ENCODE measurements around the gene CD96. TPM values are rescaled to one million over a fixed set of nuclear protein-coding genes. Genes with fewer than 3 reads are reported as not detected.
A peak's percentile ranks its signal among the peaks of the same experiment; 100 is the strongest.

Gene CD96
- total RNA-seq, 1 experiment from 2014 or later, result 0.13 TPM

- Histone ChIP-seq H3K27ac (no peak overlapping the region), H3K9me3 (replicated peaks) (no peaks in the 10 kb centered on the region), H3K36me3 (no peaks in the 10 kb centered on the region), H3K27me3 (replicated peaks) (no peaks in the 10 kb centered on the region), H3K4me3 (no peak overlapping the region), H3K4me1 (replicated peaks) (peaks cover 24% of the 10 kb centered on the region)
- no peak for DNase-seq (ENCODE audit: low read depth in 1 of 2, low spot score in 2 of 2)
Measured at GRCh38 chr3:111691293-111691909, 149.4 kb downstream of the CD96 start.

- no peak for DNase-seq (ENCODE audit: low read depth in 1 of 2, low spot score in 2 of 2)
- Histone ChIP-seq H3K27me3 (replicated peaks) (no peaks in the 10 kb centered on the region), H3K27ac (no peak overlapping the region)
Measured at GRCh38 chr3:111692593-111693552, 150.9 kb downstream of the CD96 start.

GRCh38 chr3:111694471-111694870, 152.5 kb downstream of the CD96 start:
- Histone ChIP-seq H3K4me1 (replicated peaks) (peaks cover 26% of the 10 kb centered on the region), H3K4me3 (no peak overlapping the region), H3K27ac (no peak overlapping the region), H3K9me3 (replicated peaks) (no peaks in the 10 kb centered on the region), H3K27me3 (replicated peaks) (no peaks in the 10 kb centered on the region), H3K36me3 (no peaks in the 10 kb centered on the region)
- DNase-seq (ENCODE audit: low read depth in 1 of 2, low spot score in 2 of 2), result no peak

More at GRCh38 chr3:111692593-111693552, 150.9 kb downstream of the CD96 start:
- Histone ChIP-seq H3K9me3 (replicated peaks) (no peaks in the 10 kb centered on the region), H3K4me1 (replicated peaks) (peaks cover 26% of the 10 kb centered on the region), H3K4me3 (no peak overlapping the region), H3K36me3 (no peaks in the 10 kb centered on the region)

GRCh38 chr3:111695636-111696117, 153.7 kb downstream of the CD96 start:
- Histone ChIP-seq H3K36me3 (no peaks in the 10 kb centered on the region), H3K27me3 (replicated peaks) (no peaks in the 10 kb centered on the region), H3K4me1 (replicated peaks) (peaks cover 19% of the 10 kb centered on the region), H3K9me3 (replicated peaks) (no peaks in the 10 kb centered on the region), H3K27ac (peak overlapping the region; percentile 38), H3K4me3 (no peak overlapping the region)
- peak; percentile 73 to 80 for DNase-seq (ENCODE audit: low read depth in 1 of 2, low spot score in 2 of 2)

GRCh38 chr3:111700054-111700453, 158.1 kb downstream of the CD96 start:
- Histone ChIP-seq H3K4me3 (no peak overlapping the region), H3K4me1 (replicated peaks) (peaks cover 14% of the 10 kb centered on the region), H3K9me3 (replicated peaks) (no peaks in the 10 kb centered on the region), H3K27ac (no peak overlapping the region), H3K36me3 (no peaks in the 10 kb centered on the region), H3K27me3 (replicated peaks) (no peaks in the 10 kb centered on the region)
- DNase-seq (ENCODE audit: low read depth in 1 of 2, low spot score in 2 of 2), result no peak

- no peak for DNase-seq (ENCODE audit: low read depth in 1 of 2, low spot score in 2 of 2)
- no peaks in the 10 kb centered on the region for H3K9me3 ChIP-seq (replicated peaks)
- peaks cover 2% of the 10 kb centered on the region for H3K4me1 ChIP-seq (replicated peaks)
- no peak overlapping the region for H3K27ac ChIP-seq
- no peaks in the 10 kb centered on the region for H3K27me3 ChIP-seq (replicated peaks)
- H3K36me3 ChIP-seq, result no peaks in the 10 kb centered on the region
- H3K4me3 ChIP-seq, result no peak overlapping the region
Measured at GRCh38 chr3:111701292-111701906, 159.4 kb downstream of the CD96 start.

Other genes starting within 250 kb of the CD96 start
- not detected in 2 replicates for gene ZBED2, start 53.1 kb downstream of the CD96 start, total RNA-seq (2014; rRNA removed; shearing (Covaris generic))
- gene PLCXD2, start 132.5 kb downstream of the CD96 start, total RNA-seq (2014; rRNA removed; shearing (Covaris generic)), result 0.32 TPM in 1 of 2 replicates, not detected in the other